GM12874 (cell line): ENCODE data around the gene PIGR.

Source experiments
- TF ChIP-seq, protein P1 (sequence below): IDR thresholded peaks from 2 replicates; pipeline ENCODE4 v1.5.1; 2011; ENCODE audit warnings: low read depth, mild to moderate bottlenecking, control low read depth, low read length, moderate library complexity; ENCODE audit not compliant: insufficient read depth

PIGR gene

DNA sequence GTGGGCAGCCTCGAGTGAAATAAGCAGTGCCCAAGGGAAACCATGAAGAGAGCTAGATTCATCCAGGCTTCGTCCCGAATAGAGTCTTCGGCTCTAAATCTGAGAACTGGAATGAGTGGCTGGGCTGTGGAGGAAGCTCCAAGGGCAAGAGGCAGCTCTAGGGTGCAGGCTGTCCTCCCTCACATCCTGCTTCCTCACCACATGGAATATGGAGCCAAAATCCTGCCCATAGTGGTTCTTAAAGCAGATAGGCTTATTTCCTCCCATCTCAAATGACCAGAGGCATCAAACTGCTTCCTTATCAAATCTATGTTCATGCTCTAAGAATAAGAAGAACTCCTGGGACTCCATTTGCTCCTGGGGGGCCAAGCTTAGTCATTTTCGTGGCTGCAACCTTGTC lies 46.5 kb downstream of the PIGR start:
- TF ChIP-seq, protein P1, sequence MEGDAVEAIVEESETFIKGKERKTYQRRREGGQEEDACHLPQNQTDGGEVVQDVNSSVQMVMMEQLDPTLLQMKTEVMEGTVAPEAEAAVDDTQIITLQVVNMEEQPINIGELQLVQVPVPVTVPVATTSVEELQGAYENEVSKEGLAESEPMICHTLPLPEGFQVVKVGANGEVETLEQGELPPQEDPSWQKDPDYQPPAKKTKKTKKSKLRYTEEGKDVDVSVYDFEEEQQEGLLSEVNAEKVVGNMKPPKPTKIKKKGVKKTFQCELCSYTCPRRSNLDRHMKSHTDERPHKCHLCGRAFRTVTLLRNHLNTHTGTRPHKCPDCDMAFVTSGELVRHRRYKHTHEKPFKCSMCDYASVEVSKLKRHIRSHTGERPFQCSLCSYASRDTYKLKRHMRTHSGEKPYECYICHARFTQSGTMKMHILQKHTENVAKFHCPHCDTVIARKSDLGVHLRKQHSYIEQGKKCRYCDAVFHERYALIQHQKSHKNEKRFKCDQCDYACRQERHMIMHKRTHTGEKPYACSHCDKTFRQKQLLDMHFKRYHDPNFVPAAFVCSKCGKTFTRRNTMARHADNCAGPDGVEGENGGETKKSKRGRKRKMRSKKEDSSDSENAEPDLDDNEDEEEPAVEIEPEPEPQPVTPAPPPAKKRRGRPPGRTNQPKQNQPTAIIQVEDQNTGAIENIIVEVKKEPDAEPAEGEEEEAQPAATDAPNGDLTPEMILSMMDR = no peak

DNA sequence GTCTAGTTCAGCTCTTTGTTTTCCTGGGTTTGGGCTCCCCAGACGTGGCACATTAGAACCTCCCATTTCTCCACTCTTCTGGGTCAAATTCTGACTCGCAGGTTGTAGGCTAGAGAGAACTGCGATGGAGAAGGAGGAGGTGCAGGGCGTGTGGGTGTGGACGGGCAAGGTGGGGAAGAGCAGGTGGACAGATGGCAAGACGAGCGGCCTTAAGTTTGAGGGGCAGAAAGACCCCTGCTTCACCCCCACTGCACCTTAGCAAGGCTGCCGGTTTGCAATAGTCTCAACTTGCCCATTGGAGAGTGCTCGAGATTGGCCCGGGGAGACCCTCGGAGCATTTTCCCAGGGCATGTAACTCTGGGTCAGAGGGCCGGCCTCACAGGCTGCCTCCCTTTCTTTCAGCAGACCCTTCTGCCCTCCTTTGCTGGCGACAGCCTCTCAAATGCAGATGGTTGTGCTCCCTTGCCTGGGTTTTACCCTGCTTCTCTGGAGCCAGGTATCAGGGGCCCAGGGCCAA lies 47.3 kb downstream of the PIGR start:
- TF ChIP-seq, protein P1 = no peak

GRCh38 chr1:206898089-206898914 lies 48.0 kb downstream of the PIGR start:
- TF ChIP-seq, protein P1 = no peak

DNA sequence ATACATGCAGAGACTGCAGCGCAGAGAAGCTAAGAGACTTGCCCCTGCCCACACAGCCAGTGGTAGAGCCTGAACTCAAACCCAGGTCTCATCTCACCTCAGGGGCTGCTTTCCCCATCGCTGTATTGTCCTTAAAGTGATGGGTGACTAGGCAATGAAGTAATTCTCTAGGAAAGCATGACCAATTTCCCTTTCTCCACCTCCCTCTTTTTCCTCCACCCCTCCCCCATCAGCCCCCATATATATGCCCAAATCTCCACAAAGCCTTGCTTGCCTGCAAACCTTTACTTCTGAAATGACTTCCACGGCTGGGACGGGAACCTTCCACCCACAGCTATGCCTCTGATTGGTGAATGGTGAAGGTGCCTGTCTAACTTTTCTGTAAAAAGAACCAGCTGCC lies 49.1 kb downstream of the PIGR start, which contains the start of gene IL24:
TSS of gene IL24 (plus strand) at position 269 of the 400 bp plus-strand sequence. CDS start 390 bp downstream, outside the sequence.
- TF ChIP-seq, protein P1 = no peak

DNA sequence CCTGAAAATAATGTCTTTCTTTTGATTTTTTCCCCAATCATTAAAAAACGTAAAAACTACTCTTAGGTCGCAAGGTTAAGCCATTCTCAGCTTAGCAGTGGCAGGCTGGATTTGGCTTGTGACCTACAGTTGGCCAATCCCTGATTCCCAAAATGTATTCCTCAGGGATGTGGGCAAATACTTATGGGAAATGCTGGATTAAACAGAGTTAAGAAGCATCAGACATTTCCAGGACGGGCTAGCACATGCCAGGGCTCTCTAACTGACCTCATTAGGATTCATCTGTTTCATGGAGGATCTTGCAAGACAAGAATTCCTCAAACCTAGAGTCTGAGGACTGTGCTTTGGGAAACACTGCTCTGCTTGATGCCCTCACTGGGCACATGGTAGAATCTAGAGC lies 50.0 kb downstream of the PIGR start:
- TF ChIP-seq, protein P1 = no peak

DNA sequence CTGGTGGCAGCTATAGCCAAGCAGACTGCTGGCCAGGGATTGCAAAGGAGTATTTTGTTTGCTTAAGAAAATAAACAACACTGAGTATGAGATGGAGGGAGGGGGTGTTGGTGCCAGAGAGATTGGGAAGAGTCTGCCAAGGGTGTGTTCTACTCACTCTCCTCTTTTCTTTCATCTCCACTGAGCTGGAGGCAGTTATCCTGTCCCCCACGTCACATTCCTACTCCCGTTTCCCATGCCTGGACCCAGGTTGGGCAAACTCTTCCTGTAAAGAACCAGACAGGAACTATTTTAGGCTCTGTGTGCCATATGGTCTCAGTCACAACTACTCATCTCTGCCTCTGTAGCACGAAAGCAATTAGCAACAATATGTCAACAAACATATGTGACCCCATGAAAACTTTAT lies 50.4 kb downstream of the PIGR start:
- TF ChIP-seq, protein P1 = no peak

DNA sequence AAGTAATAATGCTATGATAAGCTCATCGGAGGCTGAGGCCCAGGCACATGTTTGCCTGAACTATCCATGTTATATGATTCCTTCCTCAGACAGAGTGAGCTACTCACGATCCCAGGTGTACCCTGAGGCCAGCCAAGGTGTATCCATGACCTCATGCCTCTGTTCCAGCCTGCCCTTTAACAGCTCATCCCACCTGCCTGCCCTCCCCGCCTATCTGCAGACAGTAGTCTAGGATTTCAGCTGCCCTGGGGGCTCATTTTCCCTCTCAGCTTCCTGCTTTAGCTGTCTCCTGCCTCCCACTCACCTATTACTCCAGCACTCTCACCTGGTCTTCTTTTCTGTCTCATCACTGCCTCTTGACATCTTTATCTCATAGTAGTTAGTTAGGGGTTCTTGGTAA lies 50.9 kb downstream of the PIGR start:
- TF ChIP-seq, protein P1 = no peak
